Measurements from ENCODE around the gene TBC1D3D. TPM values are rescaled to one million over a fixed set of nuclear protein-coding genes. Genes with fewer than 3 reads are reported as not detected.
"Not testable (repeated sequence)": the region's sequence is repeated elsewhere in the genome, so short reads cannot be mapped to it uniquely, and the experiment has no call there.

TBC1D3D gene
- total RNA-seq: under 1 TPM in 1 of 4 donors, not detected in 3; 0.40 TPM

- H3K4me1 ChIP-seq; DNase-seq (ENCODE audit: extremely low spot score); H3K27me3 ChIP-seq; H3K36me3 ChIP-seq; H3K4me3 ChIP-seq; H3K9me3 ChIP-seq; intact Hi-C loops (cut with DNase I); H3K27ac ChIP-seq (replicated peaks in 1 of 4): not testable (repeated sequence)
- WGBS: no CpG with 5 or more reads among the region's 11 CpGs
Observed at GRCh38 chr17:38003676-38004075, at the start of gene TBC1D3D. Gene TBC1D3D (plus strand): TSS chr17:38003976. CDS start chr17:38005561, 1,585 bp downstream.

GRCh38 chr17:37988960-37989359 lies 14.8 kb upstream of the TBC1D3D start, which contains the start of gene TBC1D3L:
Gene TBC1D3L (minus strand): TSS chr17:37989060. CDS start chr17:37987520, 1,540 bp downstream.
- H3K27ac ChIP-seq (replicated peaks in 1 of 4); intact Hi-C loops (cut with DNase I); DNase-seq (ENCODE audit: extremely low spot score); H3K36me3 ChIP-seq; H3K27me3 ChIP-seq; H3K4me3 ChIP-seq; H3K4me1 ChIP-seq; H3K9me3 ChIP-seq: not testable (repeated sequence)
- WGBS: no CpG with 5 or more reads among the region's 11 CpGs

Other genes with a start within 250 kb of the TBC1D3D start
- not detected for gene TBC1D3K, start 79.6 kb upstream of the TBC1D3D start, total RNA-seq
- gene TBC1D3L, start 14.9 kb upstream of the TBC1D3D start, total RNA-seq: 10 to 100 TPM in 2 of 4 donors, 1 to 10 TPM in 2; 6.5 to 12.5 (median 9.5) TPM
- not detected for gene TBC1D3C, start 64.7 kb downstream of the TBC1D3D start, total RNA-seq
- not detected for gene TBC1D3E, start 124.0 kb downstream of the TBC1D3D start, total RNA-seq
- gene TBC1D3, start 188.6 kb downstream of the TBC1D3D start, total RNA-seq: not detected

Measured in esophagus muscularis mucosa (tissue), 4 donors.